GM10847 (cell line): ENCODE results near the gene ADGRB2.

Experiments
- POLR2A ChIP-seq: IDR thresholded peaks from 2 replicates; pipeline ENCODE4 v1.6.1; 2011; ENCODE audit not compliant: insufficient read length; ENCODE audit errors: extremely low read depth

ADGRB2 gene

DNA sequence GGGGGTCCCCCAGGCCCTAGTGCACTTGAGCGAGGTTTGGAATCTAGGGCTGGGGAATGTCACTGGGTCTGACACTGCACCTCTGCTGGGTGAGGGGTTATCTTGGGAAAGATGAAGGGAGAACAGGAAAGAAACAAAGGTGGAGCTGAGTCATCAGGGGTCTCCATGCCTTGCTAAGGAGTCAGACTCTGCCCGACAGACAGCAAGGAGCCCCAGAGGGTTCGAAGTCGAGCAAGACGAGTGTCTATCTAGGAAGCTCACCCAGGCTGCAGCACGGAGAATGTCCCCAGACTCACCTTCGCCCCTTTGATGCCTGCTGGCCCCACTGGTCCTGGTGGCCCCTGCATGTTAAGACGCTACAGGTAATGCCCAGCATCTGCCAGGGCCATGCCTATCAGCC lies 78.3 kb downstream of the ADGRB2 start:
- TF ChIP-seq POLR2A = no peak

- TF ChIP-seq POLR2A = no peak
These were observed 80.1 kb downstream of the ADGRB2 start for GRCh38 chr1:31683997-31684396.

GRCh38 chr1:31681415-31681814 lies 82.7 kb downstream of the ADGRB2 start:
- TF ChIP-seq POLR2A = no peak

- no peak for TF ChIP-seq POLR2A
These were observed 84.4 kb downstream of the ADGRB2 start for GRCh38 chr1:31679676-31680230.

DNA sequence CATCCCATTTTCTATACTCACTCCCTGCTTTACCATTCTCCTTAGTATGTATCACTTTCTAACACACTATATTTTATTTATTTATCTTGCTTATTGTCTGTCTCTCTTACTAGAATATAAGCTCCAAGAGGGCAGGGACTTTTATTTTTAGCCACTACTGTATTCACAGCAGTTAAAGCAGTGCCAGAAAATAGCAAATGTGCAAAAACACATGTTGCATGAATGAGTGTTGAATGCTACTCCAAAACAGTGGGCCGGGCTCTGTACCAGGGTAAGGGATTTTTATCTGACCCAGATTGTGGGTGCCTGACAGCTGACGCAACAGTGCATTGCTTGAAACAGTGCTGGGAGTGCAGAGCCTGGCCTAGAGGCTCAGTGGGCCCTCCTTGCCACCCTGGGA lies 85.0 kb downstream of the ADGRB2 start:
- TF ChIP-seq POLR2A = no peak

GRCh38 chr1:31678681-31679080 lies 85.5 kb downstream of the ADGRB2 start:
- TF ChIP-seq POLR2A = no peak

DNA sequence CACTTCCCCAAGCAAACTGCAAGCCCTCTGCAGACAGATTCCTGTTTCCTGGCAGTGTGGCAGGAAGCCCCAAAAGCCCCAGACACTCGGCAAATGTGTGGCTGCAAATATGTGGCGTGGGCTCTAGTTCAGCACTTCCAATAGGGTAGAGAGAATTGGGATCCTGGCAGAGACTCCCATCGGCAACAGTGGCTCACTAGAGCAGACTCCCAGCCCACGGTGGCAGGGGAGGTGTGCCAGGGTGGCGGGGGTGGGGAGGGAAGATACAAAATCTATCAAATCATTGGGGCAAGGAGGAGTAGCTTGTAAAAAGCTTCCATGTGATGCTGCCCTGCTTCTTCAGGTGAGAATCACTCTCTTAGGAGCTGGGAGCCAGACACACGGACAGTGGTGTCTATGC lies 86.2 kb downstream of the ADGRB2 start:
- TF ChIP-seq POLR2A = no peak

DNA sequence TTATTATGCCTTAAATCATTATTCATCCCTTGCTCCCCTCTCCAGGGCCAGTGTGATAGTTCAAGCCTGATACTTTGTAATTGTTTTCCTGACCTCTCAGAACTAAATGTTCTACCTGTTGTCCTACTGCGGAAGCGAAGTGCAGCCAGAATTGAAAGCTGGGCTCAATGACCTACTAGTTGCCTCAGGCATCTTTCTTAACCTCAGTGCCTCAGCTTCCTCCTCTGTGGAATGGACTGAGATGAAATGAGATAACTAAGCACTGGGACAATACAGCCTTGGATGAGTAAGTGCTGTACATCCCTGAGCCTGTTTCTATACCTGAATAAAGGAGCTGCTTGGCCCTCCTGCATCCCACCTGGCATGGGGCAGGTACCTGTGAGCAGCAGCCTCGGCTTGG lies 86.7 kb downstream of the ADGRB2 start:
- TF ChIP-seq POLR2A = no peak
